SK-N-MC (cell line): ENCODE measurements around the gene PKNOX2.

Source experiments
- EZH2 ChIP-seq: fragments of 200-600 bp; sonication (generic); IDR thresholded peaks from one replicate; pipeline ENCODE4 v1.6.1; 2017; ENCODE audit warnings: antibody characterized with exemption
- POLR2AphosphoS5 ChIP-seq: IDR thresholded peaks from 2 replicates; pipeline ENCODE4 v1.6.1; 2012; ENCODE audit warnings: mild to moderate bottlenecking, low read depth, low read length, borderline replicate concordance

- no peak for TF ChIP-seq POLR2AphosphoS5
- no peak for TF ChIP-seq EZH2
Observed at GRCh38 chr11:125365196-125365931, 200.8 kb downstream of the PKNOX2 start.
